NOMO-1 treated with dmso at 0.1 percent for 144 hours (cell line): ENCODE measurements around the gene TTC28.
"Not testable (repeated sequence)": the region's sequence is repeated elsewhere in the genome, so short reads cannot be mapped to it uniquely, and the experiment has no call there.

Experiments
- DNase-seq: peaks from one replicate; lab custom pipeline; 2025; ENCODE audit not compliant: unreplicated experiment; lab: John Stamatoyannopoulos, UW

TTC28 gene

DNA sequence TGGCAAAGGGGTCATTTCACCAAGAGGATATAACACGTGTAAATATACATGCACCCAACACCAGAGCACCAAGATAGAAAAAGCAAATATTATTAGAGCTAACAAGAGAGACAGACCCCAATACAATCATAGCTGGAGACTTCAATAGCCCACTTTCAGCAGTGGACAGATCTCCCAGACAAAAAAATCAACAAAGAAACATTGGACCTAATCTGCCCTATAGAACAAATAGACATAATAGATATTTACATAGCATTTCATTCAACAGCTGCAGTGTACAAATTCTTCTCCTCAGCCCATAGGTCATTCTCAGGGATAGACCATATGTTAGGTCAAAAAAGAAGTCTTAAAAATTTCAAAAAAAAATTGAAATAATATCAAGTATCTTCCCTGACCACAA lies 312.8 kb downstream of the TTC28 start:
- no peak for DNase-seq

DNA sequence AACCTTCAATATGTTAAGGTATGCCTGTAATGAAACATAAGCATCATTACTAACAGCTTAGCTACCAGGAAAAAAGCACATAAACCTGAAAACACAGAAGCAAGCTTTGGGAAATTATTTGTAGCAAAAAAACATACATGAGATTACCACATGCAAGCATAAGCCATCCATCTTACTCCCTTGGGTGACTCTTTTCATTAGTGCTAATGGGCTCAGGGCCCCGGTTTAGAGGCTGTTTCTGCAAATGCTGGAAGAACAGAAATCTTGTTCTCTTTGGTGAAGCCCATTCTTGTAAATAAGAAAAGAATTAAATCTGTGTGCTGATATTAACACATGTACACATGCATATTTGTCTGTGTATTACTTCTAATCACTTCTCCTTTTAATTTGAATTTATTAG lies 314.3 kb downstream of the TTC28 start:
- DNase-seq, result no peak

DNA sequence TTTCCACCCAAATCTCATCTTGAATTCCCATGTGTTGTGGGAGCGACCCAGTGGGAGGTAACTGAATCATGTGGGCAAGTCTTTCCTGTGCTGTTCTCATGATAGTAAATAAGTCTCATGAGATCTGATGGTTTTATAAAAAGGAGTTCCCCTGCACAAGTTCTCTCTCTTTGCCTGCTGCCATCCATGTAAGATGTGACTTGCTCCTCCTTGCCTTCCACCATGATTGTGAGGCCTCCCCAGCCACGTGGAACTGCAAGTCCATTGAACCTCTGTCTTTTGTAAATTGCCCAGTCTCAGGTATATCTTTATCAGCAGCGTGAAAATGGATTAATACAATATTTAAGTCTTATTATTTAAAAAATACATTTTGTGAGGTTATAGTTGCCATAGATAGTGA lies 315.5 kb downstream of the TTC28 start:
- DNase-seq, result not testable (repeated sequence)

DNA sequence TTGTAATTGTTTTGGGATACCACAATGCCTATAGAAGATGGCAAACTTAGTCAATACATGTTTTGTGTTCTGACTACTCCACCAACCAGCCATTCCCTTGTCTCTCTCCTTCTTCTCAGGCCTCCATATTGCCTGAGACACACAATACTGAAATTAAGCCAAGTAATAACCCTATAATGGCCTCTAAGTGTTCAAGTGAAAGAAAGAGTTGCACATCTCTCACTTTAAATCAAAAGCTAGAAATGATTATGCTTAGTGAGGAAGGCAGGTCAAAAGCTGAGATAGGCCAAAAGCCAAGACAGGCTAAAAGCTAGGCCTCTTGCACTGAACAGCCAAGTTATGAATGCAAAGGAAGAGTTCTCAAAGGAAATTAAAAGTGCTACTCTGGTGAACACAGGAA lies 318.7 kb downstream of the TTC28 start:
- no peak for DNase-seq

DNA sequence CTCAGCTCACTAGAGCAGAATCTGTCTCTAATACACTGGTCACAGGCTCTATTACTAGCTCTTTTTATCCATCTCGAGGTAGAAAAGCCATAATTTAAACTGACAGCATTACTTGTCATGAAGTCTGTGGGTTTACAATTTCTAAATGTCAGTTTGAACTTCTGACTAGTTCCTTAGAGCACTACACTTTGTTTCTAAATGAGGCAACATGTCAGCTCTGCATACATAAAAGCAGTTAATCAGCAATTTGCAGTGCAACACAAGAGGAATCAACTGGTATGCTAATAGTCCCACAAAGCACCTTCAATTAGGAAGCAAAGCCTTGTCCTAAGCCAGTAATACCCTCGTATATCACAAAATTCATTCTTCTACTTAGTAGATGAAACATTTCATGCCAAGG lies 321.3 kb downstream of the TTC28 start:
- DNase-seq, result no peak

DNA sequence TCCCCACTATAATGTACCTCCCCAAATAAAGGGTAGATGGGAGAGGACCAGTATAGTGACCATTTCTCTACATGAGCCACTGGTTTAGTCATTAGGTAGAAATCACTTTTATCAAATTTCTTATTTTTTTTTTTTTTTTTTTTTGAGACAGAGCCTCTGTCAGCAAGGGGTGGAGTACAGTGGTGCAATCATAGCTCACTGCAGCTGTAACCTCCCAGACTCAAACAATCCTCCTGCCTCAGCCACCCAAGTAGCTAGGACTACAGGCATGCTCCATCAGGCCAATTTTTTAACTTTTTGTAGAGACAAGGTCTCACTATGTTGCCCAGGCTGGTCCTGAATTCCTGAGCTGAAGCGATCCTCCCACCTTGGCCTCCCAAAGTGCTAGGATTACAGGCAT lies 322.4 kb downstream of the TTC28 start:
- no peak for DNase-seq

DNA sequence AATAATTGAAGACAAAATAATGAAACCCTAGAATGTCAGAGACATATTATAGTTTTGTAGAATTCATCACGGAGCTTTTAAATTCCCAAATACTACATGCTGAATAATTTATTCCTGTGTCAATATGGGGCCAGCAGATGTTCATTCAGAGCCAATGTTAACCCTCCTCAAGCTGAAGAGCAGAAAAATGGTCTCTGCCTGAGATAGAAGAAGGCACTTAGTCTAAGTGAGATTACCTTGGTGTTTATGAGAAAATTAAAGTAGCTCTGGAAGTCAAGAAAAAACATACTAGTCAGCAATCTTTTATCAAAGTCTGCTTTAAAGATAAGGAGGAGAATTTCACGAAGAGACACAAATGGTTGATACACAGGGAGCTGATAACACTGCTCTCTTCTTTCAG lies 328.2 kb downstream of the TTC28 start:
- no peak for DNase-seq

DNA sequence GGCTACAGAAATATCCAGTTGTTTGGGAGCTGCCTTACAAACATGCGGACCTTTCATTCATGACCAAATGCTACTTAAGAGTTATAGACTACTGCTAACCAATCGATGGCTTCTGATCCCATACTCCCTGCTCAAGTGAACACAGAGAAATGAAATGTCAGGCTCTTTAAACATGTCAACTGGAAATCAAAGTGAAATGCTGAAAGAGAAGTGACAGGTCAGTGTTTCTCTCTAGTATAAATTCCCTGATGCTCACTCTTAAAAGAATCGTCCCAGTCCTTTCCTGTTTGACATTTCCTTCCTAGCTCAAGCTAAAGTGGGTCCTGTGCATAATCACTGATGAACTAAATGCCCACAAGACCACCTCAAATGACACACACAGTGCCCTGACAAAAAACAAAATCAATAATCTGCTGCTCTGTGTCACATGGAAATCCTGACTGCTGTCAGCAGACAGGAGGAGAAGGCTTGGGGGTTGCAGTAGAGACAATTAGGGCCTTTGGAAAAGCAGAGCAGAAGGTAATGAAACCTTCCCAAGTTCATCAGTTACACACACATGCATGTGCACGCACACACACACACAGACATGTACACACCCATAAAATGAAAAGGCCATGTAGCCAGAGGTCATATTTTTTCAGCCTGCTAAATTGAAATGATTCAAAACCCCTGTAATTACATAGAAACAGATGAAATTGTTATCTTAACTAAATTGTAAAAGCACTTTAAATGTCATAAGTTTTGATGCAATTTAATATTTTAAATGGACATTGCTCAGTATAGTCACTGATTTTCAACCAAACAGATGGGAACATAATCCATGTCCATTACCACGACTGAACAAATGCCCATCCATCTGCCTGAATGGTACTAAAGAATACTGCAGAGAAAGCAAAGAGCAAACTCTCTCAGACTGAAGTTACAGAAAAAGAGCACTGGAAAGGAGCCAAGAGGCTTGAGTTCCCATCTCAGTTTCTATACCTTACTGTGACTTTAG lies 330.7 kb downstream of the TTC28 start:
- no peak for DNase-seq

DNA sequence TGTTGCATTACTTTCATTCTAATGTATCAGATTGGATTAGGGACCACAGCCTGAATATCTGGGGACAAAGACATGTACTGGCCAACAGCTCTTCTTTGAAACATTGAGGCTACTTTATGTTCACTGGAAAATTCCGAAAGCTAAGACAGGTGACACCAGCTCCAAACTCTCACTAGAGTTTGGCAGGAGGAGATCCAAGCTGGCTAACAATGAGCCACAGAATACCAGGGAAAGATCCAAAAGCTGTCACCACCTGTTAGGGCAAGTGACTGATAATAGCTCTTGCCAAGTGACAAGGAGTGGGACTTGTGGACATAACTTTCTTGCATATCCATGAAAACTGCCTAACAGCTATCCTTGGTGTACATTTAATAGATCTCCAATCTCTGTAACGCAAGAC lies 333.3 kb downstream of the TTC28 start:
- DNase-seq, result no peak

DNA sequence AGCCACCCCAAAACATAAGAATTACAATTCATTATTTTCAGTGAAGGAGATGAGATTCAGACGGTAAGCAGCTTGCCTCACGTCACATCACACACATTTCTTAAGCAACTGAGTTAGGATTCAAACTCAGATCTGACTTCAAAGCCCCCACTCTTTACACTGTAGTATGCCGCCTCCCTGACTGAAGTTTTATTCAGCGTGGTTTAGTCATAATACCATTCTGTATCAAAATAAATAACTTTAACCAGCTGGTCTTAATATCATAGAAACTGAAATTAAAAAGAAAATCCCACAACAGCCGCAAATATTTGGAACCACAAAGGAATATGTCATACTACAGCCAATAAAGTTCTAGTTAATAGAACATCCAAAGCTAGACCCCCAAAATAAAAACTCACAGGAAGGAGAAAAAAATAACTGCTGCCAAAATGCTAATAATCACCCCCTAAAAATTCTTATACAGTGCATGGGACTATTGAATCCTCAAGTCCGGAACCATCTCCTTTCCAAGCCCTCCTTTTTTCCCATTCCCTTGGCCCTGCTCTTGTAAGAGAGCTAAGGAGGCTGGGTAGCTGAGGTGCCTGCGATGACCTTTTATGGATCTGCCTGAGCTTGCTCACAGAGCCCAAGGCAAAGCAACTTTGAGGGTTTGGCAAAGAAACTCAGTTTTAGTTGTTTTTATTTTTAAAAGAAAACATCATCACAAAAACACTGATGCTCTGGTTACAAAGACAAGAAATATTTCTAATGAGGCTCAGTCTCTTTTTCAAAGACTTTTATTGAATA lies 334.5 kb downstream of the TTC28 start:
- no peak for DNase-seq

DNA sequence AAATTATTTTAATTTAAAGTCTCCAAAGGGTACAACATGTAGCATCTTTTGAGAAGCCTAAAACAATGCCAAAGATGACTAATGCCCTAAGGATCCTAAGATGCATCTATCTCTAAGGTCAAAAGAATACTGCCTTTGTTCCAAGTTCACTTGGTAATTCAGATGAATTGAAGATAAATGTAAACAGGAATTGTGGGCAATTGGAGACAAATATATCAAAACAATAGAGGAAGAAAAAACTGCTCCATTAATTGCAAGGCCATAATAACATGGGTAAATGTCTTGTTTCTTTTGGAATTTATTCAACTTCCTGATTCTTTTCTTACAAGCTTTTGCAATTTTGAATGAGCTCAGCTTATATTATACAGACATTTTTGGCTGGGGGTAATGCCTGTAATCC lies 338.6 kb downstream of the TTC28 start:
- DNase-seq, result no peak

DNA sequence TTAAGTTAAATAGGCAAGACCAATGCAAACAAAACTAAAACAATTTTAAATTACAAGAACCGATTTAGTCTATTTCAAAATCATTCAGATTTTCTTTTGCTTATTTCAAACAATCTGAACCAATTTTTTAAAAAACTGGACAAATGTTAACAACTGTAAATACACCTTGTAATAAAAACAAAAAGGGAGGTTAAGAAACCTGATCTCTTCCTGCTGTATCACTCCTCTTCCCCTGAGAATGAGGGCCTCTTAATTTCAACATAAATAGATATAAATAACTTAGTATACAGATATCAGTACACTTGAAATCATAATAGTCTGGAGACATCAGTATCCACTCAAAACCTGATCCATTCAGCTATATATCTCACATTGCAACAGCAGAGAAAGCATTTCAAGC lies 346.6 kb downstream of the TTC28 start:
- no peak for DNase-seq

DNA sequence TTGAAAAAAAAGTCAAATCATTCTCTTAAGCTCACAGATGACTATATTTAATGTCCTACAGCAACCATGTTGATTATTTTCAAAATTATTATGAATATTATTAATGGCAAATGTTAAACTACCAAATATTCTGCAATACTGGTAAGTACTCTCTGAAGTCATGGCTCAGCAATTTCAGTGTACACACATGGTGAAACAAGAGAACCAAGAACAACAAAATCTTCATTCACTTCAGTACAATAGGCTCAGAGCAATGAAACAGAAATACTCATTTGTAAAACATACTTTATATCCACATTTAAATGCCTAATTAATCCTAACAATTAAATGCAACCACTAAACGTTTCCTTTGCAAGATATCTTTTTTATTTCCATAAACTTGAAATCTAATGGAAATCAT lies 347.2 kb downstream of the TTC28 start:
- no peak for DNase-seq

DNA sequence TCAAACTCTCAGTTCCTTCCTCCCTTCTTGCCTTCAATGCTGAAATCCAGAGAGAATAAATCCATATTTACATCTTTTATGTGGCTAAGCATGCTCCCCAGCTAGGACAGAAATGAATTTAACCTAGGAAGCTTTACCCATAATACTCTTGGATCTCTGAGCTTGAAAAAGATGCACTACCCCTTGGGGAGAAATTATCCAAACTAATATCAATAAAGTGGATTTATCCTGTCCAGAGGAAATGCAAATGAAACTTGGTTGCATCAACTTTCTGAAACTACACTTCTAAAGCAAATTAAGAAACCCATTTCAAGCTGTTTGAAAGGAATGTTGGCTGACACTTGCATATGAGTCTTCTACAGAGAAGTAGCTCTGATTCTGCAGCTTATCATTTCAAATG lies 347.9 kb downstream of the TTC28 start:
- DNase-seq, result no peak

DNA sequence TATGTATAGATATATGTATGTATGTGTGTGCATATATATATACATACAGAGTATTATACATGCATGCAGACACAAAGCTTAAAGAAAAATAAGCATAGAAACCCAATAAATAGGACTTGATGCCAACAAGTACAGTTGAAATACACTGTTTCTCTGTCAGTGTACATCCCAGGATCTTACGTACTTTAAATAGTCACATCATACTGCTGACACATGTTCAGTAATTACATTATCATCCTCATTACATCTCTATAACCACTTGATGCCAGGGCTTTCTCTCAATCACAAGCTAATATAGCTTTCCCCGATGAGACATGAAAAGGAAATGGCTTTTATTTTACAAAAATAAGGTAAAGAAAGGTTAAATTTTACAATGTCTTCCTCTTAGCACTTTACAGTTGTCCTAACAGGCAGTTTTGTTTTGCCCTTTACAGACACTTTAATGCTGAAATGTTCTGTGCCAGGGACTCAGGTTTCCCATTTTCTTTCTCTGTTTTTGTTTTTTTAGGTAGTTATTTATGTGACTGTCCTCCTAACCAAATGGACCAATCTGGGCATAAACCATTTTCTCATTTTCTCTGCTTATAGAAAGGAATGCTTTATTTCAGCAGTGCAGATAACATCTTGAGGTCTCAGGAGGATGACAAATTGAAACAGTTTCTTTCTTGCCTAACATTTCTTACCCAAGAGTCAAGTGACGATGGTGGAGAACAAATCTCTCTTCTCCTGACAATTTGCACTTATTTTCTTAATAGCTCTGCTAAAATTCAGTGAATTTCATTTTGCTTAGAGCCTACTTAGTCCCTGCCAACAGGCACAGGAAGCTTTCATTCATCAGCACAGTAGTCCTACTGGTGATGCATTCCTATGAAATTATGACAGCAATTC lies 350.2 kb downstream of the TTC28 start:
- DNase-seq, result no peak

DNA sequence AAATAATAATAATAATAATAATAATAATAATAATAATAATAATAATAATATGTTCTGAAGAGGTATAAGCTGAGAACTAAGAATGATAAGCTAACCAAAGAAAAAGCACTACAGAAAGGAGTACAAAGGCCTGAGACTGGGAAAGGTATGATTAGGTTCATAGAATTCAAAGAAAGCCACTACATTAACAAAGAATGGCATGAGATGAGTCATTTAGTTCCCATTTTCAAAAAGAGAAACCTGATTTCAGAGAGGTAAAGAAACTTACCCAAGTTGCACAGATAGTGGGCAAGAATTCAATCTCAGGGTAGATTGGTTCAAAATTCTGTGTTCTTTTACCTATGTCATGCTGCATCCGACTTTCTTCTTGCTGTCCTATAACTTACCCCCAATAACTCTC lies 350.9 kb downstream of the TTC28 start:
- DNase-seq, result no peak

DNA sequence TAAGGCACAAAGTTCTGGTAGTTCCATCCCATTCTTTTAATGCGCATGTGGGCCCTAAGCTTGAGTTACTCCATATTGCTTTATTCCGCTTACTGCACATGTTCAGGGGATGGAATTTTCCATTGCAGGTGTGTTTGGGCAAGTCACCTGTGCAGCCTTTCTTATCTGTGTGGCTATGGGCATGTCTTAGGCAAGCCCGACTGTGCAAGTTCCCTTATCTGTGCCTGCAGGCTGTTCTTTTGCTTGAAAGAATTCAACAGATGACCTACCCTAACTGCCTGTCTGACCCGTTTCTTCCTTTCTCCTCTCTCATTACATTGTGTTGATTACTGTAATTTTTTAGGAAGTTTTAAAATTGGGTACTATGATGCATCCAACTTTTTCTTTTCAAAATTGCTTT lies 363.6 kb downstream of the TTC28 start:
- no peak for DNase-seq

DNA sequence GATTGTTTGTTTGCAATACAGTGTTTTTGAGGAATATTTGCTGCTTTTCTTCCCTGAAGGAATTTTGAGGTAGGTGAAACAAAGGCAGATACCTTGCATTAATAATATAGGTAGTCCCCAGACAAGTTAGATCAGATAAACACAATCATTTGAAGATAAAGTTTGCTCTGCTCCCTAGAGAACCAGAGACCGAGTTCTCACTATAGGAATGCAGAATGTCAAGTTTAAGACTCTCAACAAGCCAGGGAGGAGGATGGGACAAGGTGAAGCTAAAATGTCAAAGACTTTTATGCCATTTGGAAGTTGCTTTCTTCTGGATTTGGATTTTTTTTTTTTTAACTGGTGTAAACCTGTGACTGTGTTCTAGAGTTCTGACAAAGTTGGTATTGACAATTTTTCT lies 364.7 kb downstream of the TTC28 start:
- no peak for DNase-seq

DNA sequence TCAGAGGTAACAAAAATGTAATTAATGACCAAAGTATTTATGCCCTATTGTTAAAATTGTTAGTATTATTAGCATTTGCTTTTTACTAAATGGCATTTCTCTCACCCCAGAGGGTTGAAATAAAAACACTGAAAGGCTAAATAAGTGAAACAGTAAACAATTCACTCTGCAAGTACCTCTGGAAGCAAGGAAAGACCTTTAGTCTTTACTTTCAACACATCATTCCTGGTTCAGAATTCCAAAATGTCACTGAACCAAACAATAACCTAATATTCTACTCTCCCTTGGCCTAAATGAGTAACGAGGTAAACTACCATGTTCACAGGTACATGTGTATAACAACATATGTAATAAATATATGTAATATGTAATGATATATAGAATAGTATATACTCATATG lies 369.3 kb downstream of the TTC28 start:
- no peak for DNase-seq

DNA sequence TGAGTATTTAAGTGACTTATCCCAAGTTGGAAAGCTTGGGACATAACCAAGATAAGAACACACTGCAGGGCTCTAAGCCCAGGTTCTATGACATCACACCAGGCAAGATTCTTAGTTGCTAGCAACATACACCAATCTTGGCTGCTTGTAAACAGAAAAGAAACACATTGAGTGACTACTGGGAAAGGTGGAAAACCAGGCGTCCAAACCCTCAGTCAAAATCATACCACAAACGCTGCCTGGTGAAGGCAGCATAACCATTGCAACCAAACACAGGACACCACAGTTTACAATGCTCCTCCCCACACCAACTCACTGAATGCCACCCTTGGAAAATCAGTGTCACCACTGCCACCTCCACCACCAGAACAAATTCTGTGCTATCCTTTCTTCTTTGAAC lies 379.9 kb downstream of the TTC28 start:
- DNase-seq, result no peak

DNA sequence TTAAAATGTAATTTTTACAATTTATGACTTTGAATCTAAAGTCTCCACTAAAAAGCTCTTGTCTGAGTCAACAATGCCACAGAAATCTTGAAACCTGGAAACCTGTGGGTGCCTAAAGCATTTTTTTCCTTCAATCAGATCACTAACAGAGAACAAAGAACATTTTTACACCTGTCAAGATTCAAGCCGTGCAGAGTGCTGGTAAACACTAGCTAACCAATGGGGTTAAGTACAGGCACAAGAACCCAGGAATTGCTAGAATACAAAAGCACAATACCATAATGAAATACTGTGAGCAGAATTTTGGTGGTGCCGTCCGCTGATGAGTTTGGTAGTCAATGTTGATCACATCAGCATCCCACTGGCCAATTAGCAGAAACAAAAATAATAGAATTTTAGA lies 380.3 kb downstream of the TTC28 start:
- no peak for DNase-seq
